Measurements from ENCODE around the gene DNAH8.
"Not testable (repeated sequence)": the region's sequence is repeated elsewhere in the genome, so short reads cannot be mapped to it uniquely, and the experiment has no call there.

DNAH8 gene

GRCh38 chr6:38684904-38685303 is 30.2 kb upstream of the DNAH8 start:
- Histone ChIP-seq H3K9me3 (ENCODE audit: control insufficient read depth, low read length) (no peaks in the 10 kb centered on the region), H3K27me3 (replicated peaks; ENCODE audit: control insufficient read depth, insufficient read depth, low read length) (no peaks in the 10 kb centered on the region), H3K9ac (ENCODE audit: low read length) (no peak overlapping the region), H3K4me3 (ENCODE audit: low read length) (no peak overlapping the region), H3K36me3 (ENCODE audit: control insufficient read depth, insufficient read depth, low read length, severe bottlenecking) (peaks cover 41% of the 10 kb centered on the region), H3K4me1 (ENCODE audit: control insufficient read depth, insufficient read depth, low read length) (peaks cover 17% of the 10 kb centered on the region)
- no peak for DNase-seq (ENCODE audit: low read depth)

- Histone ChIP-seq H3K9ac (ENCODE audit: low read length) (no peak overlapping the region), H3K4me1 (ENCODE audit: control insufficient read depth, insufficient read depth, low read length) (peaks cover 17% of the 10 kb centered on the region), H3K27me3 (replicated peaks; ENCODE audit: control insufficient read depth, insufficient read depth, low read length) (no peaks in the 10 kb centered on the region), H3K4me3 (ENCODE audit: low read length) (no peak overlapping the region), H3K36me3 (ENCODE audit: control insufficient read depth, insufficient read depth, low read length, severe bottlenecking) (peaks cover 32% of the 10 kb centered on the region), H3K9me3 (ENCODE audit: control insufficient read depth, low read length) (no peaks in the 10 kb centered on the region)
- DNase-seq (ENCODE audit: low read depth), result peak; percentile 70
Observed at GRCh38 chr6:38686270-38687042, 28.7 kb upstream of the DNAH8 start.

DNA sequence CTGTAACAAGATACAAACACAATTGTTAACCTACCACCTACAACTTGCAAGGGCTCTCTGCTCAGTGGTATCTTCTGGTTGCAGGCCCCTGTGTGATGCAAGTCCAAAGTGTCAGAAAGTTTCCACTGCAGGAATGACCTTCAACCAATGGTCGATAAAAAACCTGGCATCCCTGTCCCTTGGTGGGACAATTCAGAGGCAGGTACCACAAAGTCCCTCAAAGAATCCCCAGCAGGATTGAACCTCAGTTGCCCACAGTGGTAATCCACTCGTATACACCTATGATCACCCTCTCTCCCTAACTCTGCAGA is 28.1 kb upstream of the DNAH8 start:
- Histone ChIP-seq H3K36me3 (ENCODE audit: control insufficient read depth, insufficient read depth, low read length, severe bottlenecking) (peaks cover 26% of the 10 kb centered on the region), H3K4me1 (ENCODE audit: control insufficient read depth, insufficient read depth, low read length) (peaks cover 17% of the 10 kb centered on the region), H3K27me3 (replicated peaks; ENCODE audit: control insufficient read depth, insufficient read depth, low read length) (no peaks in the 10 kb centered on the region), H3K9me3 (ENCODE audit: control insufficient read depth, low read length) (no peaks in the 10 kb centered on the region), H3K9ac (ENCODE audit: low read length) (no peak overlapping the region), H3K4me3 (ENCODE audit: low read length) (no peak overlapping the region)
- DNase-seq (ENCODE audit: low read depth), result no peak

GRCh38 chr6:38687549-38687948 is 27.6 kb upstream of the DNAH8 start:
- Histone ChIP-seq H3K36me3 (ENCODE audit: control insufficient read depth, insufficient read depth, low read length, severe bottlenecking) (peaks cover 21% of the 10 kb centered on the region), H3K9me3 (ENCODE audit: control insufficient read depth, low read length) (no peaks in the 10 kb centered on the region), H3K4me3 (ENCODE audit: low read length) (no peak overlapping the region), H3K27me3 (replicated peaks; ENCODE audit: control insufficient read depth, insufficient read depth, low read length) (no peaks in the 10 kb centered on the region), H3K9ac (ENCODE audit: low read length) (no peak overlapping the region), H3K4me1 (ENCODE audit: control insufficient read depth, insufficient read depth, low read length) (peaks cover 17% of the 10 kb centered on the region)
- no peak for DNase-seq (ENCODE audit: low read depth)

- DNase-seq (ENCODE audit: low read depth), result no peak
- H3K9me3 ChIP-seq (ENCODE audit: control insufficient read depth, low read length), result no peaks in the 10 kb centered on the region
- no peak overlapping the region for H3K9ac ChIP-seq (ENCODE audit: low read length)
Observed at GRCh38 chr6:38688579-38689087, 26.5 kb upstream of the DNAH8 start.

GRCh38 chr6:38695227-38695900 is 19.7 kb upstream of the DNAH8 start:
- no peaks in the 10 kb centered on the region for H3K27me3 ChIP-seq (replicated peaks; ENCODE audit: control insufficient read depth, insufficient read depth, low read length)
- DNase-seq (ENCODE audit: low read depth), result no peak
- no peak overlapping the region for H3K9ac ChIP-seq (ENCODE audit: low read length)
- no peak overlapping the region for H3K4me3 ChIP-seq (ENCODE audit: low read length)
- no peaks in the 10 kb centered on the region for H3K36me3 ChIP-seq (ENCODE audit: control insufficient read depth, insufficient read depth, low read length, severe bottlenecking)
- no peaks in the 10 kb centered on the region for H3K9me3 ChIP-seq (ENCODE audit: control insufficient read depth, low read length)
- no peaks in the 10 kb centered on the region for H3K4me1 ChIP-seq (ENCODE audit: control insufficient read depth, insufficient read depth, low read length)

More at GRCh38 chr6:38688579-38689087, 26.5 kb upstream of the DNAH8 start:
- Histone ChIP-seq H3K4me3 (ENCODE audit: low read length) (no peak overlapping the region), H3K36me3 (ENCODE audit: control insufficient read depth, insufficient read depth, low read length, severe bottlenecking) (peaks cover 12% of the 10 kb centered on the region), H3K4me1 (ENCODE audit: control insufficient read depth, insufficient read depth, low read length) (peaks cover 17% of the 10 kb centered on the region), H3K27me3 (replicated peaks; ENCODE audit: control insufficient read depth, insufficient read depth, low read length) (no peaks in the 10 kb centered on the region)

GRCh38 chr6:38695933-38696332 is 19.2 kb upstream of the DNAH8 start:
- DNase-seq (ENCODE audit: low read depth), result no peak
- Histone ChIP-seq H3K9ac (ENCODE audit: low read length) (no peak overlapping the region), H3K4me1 (ENCODE audit: control insufficient read depth, insufficient read depth, low read length) (no peaks in the 10 kb centered on the region), H3K27me3 (replicated peaks; ENCODE audit: control insufficient read depth, insufficient read depth, low read length) (no peaks in the 10 kb centered on the region), H3K9me3 (ENCODE audit: control insufficient read depth, low read length) (no peaks in the 10 kb centered on the region), H3K4me3 (ENCODE audit: low read length) (no peak overlapping the region), H3K36me3 (ENCODE audit: control insufficient read depth, insufficient read depth, low read length, severe bottlenecking) (no peaks in the 10 kb centered on the region)

- Histone ChIP-seq H3K9ac (ENCODE audit: low read length) (no peak overlapping the region), H3K4me3 (ENCODE audit: low read length) (no peak overlapping the region), H3K9me3 (ENCODE audit: control insufficient read depth, low read length) (no peaks in the 10 kb centered on the region), H3K4me1 (ENCODE audit: control insufficient read depth, insufficient read depth, low read length) (no peaks in the 10 kb centered on the region), H3K27me3 (replicated peaks; ENCODE audit: control insufficient read depth, insufficient read depth, low read length) (no peaks in the 10 kb centered on the region), H3K36me3 (ENCODE audit: control insufficient read depth, insufficient read depth, low read length, severe bottlenecking) (no peaks in the 10 kb centered on the region)
- DNase-seq (ENCODE audit: low read depth), result no peak
Observed at GRCh38 chr6:38696345-38696744, 18.8 kb upstream of the DNAH8 start.

DNA sequence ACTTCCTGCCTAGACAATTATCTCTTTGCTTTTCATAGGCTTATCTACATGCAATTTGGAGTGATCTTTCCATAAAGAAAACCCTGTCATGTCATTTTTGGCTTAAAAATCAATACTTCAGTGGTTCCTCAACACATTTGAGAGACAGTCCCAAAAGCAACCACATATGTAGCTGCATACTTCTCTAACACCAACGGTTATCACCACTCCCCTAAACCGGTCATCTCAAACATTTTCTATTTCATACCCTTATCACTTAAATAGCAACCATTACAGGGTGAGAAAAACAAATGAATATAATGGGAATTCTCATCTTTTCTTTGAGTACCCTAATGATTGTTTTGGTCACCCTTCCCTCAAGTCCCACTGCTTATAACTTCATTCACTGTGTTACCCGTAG is 17.3 kb upstream of the DNAH8 start:
- H3K27me3 ChIP-seq (replicated peaks; ENCODE audit: control insufficient read depth, insufficient read depth, low read length), result no peaks in the 10 kb centered on the region
- H3K9me3 ChIP-seq (ENCODE audit: control insufficient read depth, low read length), result no peaks in the 10 kb centered on the region
- DNase-seq (ENCODE audit: low read depth), result no peak
- no peaks in the 10 kb centered on the region for H3K4me1 ChIP-seq (ENCODE audit: control insufficient read depth, insufficient read depth, low read length)
- H3K9ac ChIP-seq (ENCODE audit: low read length), result no peak overlapping the region
- H3K36me3 ChIP-seq (ENCODE audit: control insufficient read depth, insufficient read depth, low read length, severe bottlenecking), result no peaks in the 10 kb centered on the region
- H3K4me3 ChIP-seq (ENCODE audit: low read length), result no peak overlapping the region

DNA sequence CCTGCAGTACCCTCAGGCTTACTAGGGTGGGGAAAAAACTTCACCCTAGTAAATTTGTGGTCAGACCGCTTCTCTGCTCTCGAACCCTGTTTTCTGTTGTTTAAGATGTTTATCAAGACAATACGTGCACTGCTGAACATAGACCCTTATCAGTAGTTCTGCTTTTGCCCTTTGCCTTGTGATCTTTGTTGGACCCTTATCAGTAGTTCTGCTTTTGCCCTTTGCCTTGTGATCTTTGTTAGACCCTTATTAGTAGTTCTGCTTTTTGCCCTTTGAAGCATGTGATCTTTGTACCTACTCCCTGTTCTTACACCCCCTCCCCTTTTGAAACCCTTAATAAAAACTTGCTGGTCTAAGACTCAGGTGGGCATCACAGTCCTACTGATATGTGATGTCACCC is 15.4 kb upstream of the DNAH8 start:
- not testable (repeated sequence) for H3K27me3 ChIP-seq (replicated peaks; ENCODE audit: control insufficient read depth, insufficient read depth, low read length); H3K9me3 ChIP-seq (ENCODE audit: control insufficient read depth, low read length); H3K4me3 ChIP-seq (ENCODE audit: low read length); DNase-seq (ENCODE audit: low read depth); H3K9ac ChIP-seq (ENCODE audit: low read length); H3K36me3 ChIP-seq (ENCODE audit: control insufficient read depth, insufficient read depth, low read length, severe bottlenecking); H3K4me1 ChIP-seq (ENCODE audit: control insufficient read depth, insufficient read depth, low read length)

GRCh38 chr6:38701551-38701950 is 13.6 kb upstream of the DNAH8 start:
- no peak overlapping the region for H3K9ac ChIP-seq (ENCODE audit: low read length)
- H3K4me3 ChIP-seq (ENCODE audit: low read length), result peak overlapping the region; percentile 84

More at GRCh38 chr6:38701551-38701950, 13.6 kb upstream of the DNAH8 start:
- DNase-seq (ENCODE audit: low read depth), result no peak
- Histone ChIP-seq H3K4me1 (ENCODE audit: control insufficient read depth, insufficient read depth, low read length) (peaks cover 3% of the 10 kb centered on the region), H3K27me3 (replicated peaks; ENCODE audit: control insufficient read depth, insufficient read depth, low read length) (no peaks in the 10 kb centered on the region), H3K36me3 (ENCODE audit: control insufficient read depth, insufficient read depth, low read length, severe bottlenecking) (no peaks in the 10 kb centered on the region), H3K9me3 (ENCODE audit: control insufficient read depth, low read length) (no peaks in the 10 kb centered on the region)
